Lower leg skin (tissue), 4 donors: Measurements from ENCODE around the gene CHN2. TPM values are rescaled to one million over a fixed set of nuclear protein-coding genes. Genes with fewer than 3 reads are reported as not detected.

Source experiments
- DNase-seq, 2 donors: peaks; one replicate each; pipeline ENCODE4 v3.0.0-alpha.2; 2019; ENCODE audit warnings: low spot score in 2 of 2
- H3K4me3 ChIP-seq: fragments of 200-600 bp; sonication (generic); 2 replicates; pipeline ENCODE4 v1.5.1; 2017; ENCODE audit warnings: mild to moderate bottlenecking, low read depth; ENCODE audit not compliant: poor library complexity, severe bottlenecking
- POLR2A ChIP-seq, 2 donors: fragments of 450-650 bp; IDR thresholded peaks; one replicate each; pipeline ENCODE4 v1.6.1; 2016 to 2017; ENCODE audit warnings: antibody characterized with exemption in 2 of 2, mild to moderate bottlenecking in 1 of 2, moderate library complexity in 1 of 2
- WGBS, 2 donors: methylation state at CpG; one replicate each; pipeline ENCODE4 v1.1.5; 2018; 5-methylcytosine and 5-hydroxymethylcytosine counted together
- intact Hi-C: fragments of 100-400 bp; cut with DNase I; formaldehyde crosslinking; loops from one replicate; pipeline ENCODE4 v1.15.0; 2023; ENCODE audit warnings: low total_unique reads
- total RNA-seq, 4 donors: library from RNA; depleted of rRNA; stranded (reverse); fragments of >200 nt; gene quantifications; one replicate each; pipeline ENCODE4 v1.1.0, GENCODE V29; 2016
- TF ChIP-seq, protein P1 (sequence below), 3 donors: fragments of 450-650 bp; IDR thresholded peaks; one replicate each; pipeline ENCODE4 v1.5.1; 2016; ENCODE audit warnings: antibody characterized with exemption in 3 of 3, mild to moderate bottlenecking in 3 of 3, moderate library complexity in 2 of 3

CHN2 gene
- total RNA-seq, 4 donors from 2014 or later = 1.0 to 3.8 (median 2.0) TPM

DNA sequence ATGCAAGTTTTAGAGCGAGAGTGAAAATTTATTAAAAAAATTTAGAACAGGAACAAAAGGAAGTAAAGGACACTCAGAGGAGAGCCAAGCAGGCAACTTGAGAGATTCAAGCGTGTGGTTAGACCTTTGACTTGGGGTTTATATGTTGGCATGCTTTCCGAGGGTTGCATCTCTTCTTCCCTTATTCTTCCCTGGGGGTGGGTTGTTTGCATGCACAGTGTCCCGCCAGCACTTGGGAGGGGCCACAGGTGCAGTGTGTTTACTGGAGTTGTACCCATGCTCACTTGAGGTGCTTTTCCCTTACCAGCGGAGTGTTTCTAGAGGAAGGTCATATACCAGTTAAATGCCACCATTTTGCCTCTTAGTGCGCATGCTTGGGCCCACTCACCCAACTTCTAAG is 96.3 kb downstream of the CHN2 start:
- WGBS, 2 donors = 86 to 94% methylated on average over 6 of the region's 6 CpGs
- H3K4me3 ChIP-seq = no peak overlapping the region
- DNase-seq = no peak
- intact Hi-C loops = no loop called here
- TF ChIP-seq POLR2A (IDR thresholded peaks at IDR 0.05) = no peak
- TF ChIP-seq, protein P1, sequence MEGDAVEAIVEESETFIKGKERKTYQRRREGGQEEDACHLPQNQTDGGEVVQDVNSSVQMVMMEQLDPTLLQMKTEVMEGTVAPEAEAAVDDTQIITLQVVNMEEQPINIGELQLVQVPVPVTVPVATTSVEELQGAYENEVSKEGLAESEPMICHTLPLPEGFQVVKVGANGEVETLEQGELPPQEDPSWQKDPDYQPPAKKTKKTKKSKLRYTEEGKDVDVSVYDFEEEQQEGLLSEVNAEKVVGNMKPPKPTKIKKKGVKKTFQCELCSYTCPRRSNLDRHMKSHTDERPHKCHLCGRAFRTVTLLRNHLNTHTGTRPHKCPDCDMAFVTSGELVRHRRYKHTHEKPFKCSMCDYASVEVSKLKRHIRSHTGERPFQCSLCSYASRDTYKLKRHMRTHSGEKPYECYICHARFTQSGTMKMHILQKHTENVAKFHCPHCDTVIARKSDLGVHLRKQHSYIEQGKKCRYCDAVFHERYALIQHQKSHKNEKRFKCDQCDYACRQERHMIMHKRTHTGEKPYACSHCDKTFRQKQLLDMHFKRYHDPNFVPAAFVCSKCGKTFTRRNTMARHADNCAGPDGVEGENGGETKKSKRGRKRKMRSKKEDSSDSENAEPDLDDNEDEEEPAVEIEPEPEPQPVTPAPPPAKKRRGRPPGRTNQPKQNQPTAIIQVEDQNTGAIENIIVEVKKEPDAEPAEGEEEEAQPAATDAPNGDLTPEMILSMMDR (IDR thresholded peaks at IDR 0.05) = no peak

DNA sequence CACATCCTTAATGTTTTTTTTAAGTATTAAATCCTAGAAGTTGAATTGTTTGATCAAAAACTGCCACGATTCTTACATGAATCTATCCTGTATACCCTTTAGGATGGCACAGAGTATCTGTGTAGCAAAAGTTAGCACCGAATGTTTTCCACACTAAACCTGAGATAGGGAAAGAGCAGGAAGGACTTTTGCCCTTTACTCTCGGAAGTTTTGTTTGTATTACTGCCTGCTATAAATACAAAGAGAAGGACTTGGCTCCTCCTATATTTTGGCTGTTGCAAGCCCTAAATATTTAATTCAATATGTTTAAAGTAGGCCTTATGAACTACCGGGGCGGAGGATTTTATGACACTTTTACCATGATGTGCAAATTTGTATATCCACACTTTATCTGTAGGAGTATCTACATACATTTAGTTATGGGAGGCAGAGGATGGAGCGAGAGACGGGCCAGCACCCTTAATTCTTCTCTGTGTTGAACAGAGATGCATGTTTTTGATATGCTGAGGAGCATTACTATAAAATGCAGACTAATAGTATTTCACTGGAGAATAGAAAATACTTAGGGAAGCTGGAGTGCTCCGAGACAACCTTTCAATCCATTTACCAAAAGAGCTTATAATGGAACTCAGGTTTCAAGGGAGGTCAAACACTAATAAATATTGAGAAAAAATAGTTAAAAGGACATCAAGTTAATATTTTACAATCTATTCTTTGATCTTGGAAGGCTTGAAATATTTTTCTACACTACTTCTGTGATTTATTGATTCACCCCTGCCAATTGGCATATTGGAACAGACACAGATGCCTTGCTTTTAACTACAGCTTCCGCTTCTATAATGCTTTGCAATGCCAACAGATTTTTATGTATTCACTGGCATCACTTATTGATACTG is 97.4 kb downstream of the CHN2 start:
- DNase-seq = no peak
- no peak overlapping the region for H3K4me3 ChIP-seq
- 86 to 90% methylated on average over 9 of the region's 9 CpGs for WGBS, 2 donors
- intact Hi-C loops = no loop called here
- TF ChIP-seq, protein P1 (IDR thresholded peaks at IDR 0.05) = no peak
- TF ChIP-seq POLR2A (IDR thresholded peaks at IDR 0.05) = no peak

DNA sequence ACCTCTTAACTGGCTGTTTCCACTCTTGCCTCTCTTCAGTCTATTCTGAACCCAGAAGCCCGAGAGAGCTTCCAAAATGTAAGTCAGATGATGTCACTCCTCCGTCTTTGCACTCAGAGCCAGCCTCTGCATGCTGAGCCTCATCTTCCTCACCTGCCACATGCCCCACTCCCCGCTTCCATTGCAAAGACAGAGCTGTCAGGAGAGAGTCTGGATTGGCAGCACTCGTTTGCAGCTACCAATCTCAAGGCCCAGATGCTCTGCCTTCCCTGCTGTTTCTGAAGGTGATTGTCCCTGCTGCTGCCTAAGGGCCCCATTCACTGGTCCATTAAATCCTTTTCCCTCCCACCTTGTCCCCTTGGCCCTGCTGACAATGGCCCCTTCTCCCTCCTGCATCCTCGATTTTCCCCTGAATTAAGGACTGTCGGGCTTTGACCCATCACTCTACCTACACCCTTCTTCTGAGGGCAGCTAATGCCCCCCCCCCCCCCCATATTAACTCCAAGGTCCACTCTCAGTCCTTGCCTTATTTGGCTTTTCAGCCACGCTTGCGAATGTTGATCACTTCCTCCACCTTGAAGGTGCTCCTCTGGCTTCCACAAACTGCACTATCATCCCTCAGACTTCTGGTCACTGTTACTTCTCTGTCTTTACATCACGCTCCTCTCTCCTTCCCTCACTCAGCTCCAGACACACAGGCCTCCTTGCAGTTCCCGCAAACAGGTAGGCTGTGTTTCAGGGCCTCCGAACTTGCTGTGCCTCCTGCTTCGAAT is 98.5 kb downstream of the CHN2 start:
- H3K4me3 ChIP-seq = no peak overlapping the region
- no peak for TF ChIP-seq POLR2A (IDR thresholded peaks at IDR 0.05)
- TF ChIP-seq, protein P1 (IDR thresholded peaks at IDR 0.05) = no peak
- intact Hi-C loops = no loop called here
- 81 to 89% methylated on average over 12 of the region's 12 CpGs for WGBS, 2 donors
- no peak for DNase-seq

DNA sequence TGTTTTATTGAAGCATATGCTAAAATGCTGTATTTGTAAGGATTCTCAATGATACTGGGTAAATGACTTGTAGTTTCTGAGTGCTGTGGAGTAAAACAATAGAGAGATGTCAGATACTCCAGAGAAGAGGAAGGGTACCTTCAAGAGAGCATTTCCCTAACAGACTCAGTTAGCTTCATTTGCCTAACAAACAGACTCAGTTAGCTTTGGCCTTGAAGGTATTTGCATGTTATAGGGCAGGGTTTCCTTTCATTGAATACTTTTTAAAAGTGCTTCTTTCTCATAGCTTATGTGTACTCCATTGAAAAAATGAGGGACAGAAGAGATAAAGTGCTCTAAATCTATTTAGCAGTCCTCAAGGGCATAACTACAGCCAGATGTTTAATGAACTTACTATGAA is 101.8 kb downstream of the CHN2 start:
- intact Hi-C loops = no loop called here
- TF ChIP-seq POLR2A (IDR thresholded peaks at IDR 0.05) = no peak
- TF ChIP-seq, protein P1 (IDR thresholded peaks at IDR 0.05) = no peak
- no peak for DNase-seq

DNA sequence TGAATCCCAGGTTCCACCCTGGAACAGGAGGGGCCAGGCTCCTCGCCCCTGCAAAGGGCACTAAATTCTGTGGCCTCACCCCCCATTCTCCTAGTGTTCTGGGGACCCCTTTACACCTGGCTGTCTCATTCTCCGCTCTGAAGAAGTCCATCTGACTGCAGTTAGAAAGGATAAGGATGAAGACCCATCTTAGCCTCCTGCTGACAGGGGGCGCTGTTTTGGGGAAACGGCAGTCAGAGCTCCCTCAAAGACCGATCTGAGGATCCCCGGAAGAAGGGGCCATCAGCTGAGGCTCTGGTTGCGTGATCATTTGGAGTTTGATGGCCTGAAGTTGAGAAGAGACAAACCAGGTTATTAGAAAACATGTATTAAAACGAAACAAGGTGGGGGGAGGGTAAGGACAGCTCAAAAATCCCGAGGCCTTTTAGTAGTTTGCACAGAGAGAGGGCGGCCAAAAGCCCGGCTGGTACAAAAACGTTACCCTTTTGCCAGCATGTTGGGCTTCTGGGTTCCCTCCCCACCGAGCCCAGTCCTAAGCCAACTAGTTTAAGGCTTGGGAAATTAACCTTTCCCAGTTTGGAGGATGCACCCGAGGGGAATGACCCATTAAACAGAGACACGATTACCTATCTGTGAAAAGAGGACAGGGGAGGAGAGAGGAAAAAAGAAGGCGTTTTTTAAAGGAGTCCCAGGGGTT is 102.8 kb downstream of the CHN2 start:
- no peak for DNase-seq
- no peak overlapping the region for H3K4me3 ChIP-seq
- TF ChIP-seq, protein P1 (IDR thresholded peaks at IDR 0.05) = no peak
- TF ChIP-seq POLR2A (IDR thresholded peaks at IDR 0.05) = no peak
- intact Hi-C loops = no loop called here
- WGBS, 2 donors = 87 to 88% methylated on average over 16 of the region's 16 CpGs

More for the DNA sequence above, 101.8 kb downstream of the CHN2 start:
- H3K4me3 ChIP-seq = no peak overlapping the region
